ENCODE results near the gene LPAR1.
"Not testable (repeated sequence)": the region's sequence is repeated elsewhere in the genome, so short reads cannot be mapped to it uniquely, and the experiment has no call there.

The LPAR1 gene

GRCh38 chr9:110872920-110873319, 165.3 kb downstream of the LPAR1 start:
- no peak for DNase-seq (ENCODE audit: low read depth)

GRCh38 chr9:110871736-110872135, 166.5 kb downstream of the LPAR1 start:
- no peak for DNase-seq (ENCODE audit: low read depth)

GRCh38 chr9:110869931-110870330, 168.3 kb downstream of the LPAR1 start:
- DNase-seq (ENCODE audit: low read depth) = no peak

- no peak for DNase-seq (ENCODE audit: low read depth)
These were observed 174.3 kb downstream of the LPAR1 start for GRCh38 chr9:110864011-110864410.

- DNase-seq (ENCODE audit: low read depth) = not testable (repeated sequence)
These were observed 176.7 kb downstream of the LPAR1 start for GRCh38 chr9:110861370-110862110.

GRCh38 chr9:110856772-110857171, 181.5 kb downstream of the LPAR1 start:
- DNase-seq (ENCODE audit: low read depth) = no peak

- no peak for DNase-seq (ENCODE audit: low read depth)
These were observed 187.7 kb downstream of the LPAR1 start for GRCh38 chr9:110850401-110851135.

- DNase-seq (ENCODE audit: low read depth) = no peak
These were observed 190.6 kb downstream of the LPAR1 start for GRCh38 chr9:110847671-110848070.

GRCh38 chr9:110846215-110846614, 192.1 kb downstream of the LPAR1 start:
- no peak for DNase-seq (ENCODE audit: low read depth)

GRCh38 chr9:110844121-110844520, 194.1 kb downstream of the LPAR1 start:
- no peak for DNase-seq (ENCODE audit: low read depth)

- DNase-seq (ENCODE audit: low read depth) = no peak
These were observed 195.3 kb downstream of the LPAR1 start for GRCh38 chr9:110842986-110843385.

- no peak for DNase-seq (ENCODE audit: low read depth)
These were observed 196.1 kb downstream of the LPAR1 start for GRCh38 chr9:110842169-110842568.

- DNase-seq (ENCODE audit: low read depth) = no peak
These were observed 200.8 kb downstream of the LPAR1 start for GRCh38 chr9:110837401-110838005.

- DNase-seq (ENCODE audit: low read depth) = no peak
These were observed 202.4 kb downstream of the LPAR1 start for GRCh38 chr9:110835859-110836271.

- DNase-seq (ENCODE audit: low read depth) = no peak
These were observed 202.9 kb downstream of the LPAR1 start for GRCh38 chr9:110835404-110835803.

- no peak for DNase-seq (ENCODE audit: low read depth)
These were observed 205.3 kb downstream of the LPAR1 start for GRCh38 chr9:110832926-110833325.

- DNase-seq (ENCODE audit: low read depth) = no peak
These were observed 207.8 kb downstream of the LPAR1 start for GRCh38 chr9:110830495-110830894.

GRCh38 chr9:110828264-110828663, 210.0 kb downstream of the LPAR1 start:
- no peak for DNase-seq (ENCODE audit: low read depth)

- DNase-seq (ENCODE audit: low read depth) = not testable (repeated sequence)
These were observed 211.9 kb downstream of the LPAR1 start for GRCh38 chr9:110826400-110826799.

GRCh38 chr9:110825950-110826349, 212.3 kb downstream of the LPAR1 start:
- DNase-seq (ENCODE audit: low read depth) = no peak

- DNase-seq (ENCODE audit: low read depth) = not testable (repeated sequence)
These were observed 213.1 kb downstream of the LPAR1 start for GRCh38 chr9:110825129-110825528.

Measured in stimulated activated CD8-positive, alpha-beta memory T cell treated with anti-CD3 and anti-CD28 coated beads, Interleukin-15, amount 100 ng/mL, for 24 hours (primary cell).